ENCODE results near the gene STX8. TPM values are rescaled to one million over a fixed set of nuclear protein-coding genes. Genes with fewer than 3 reads are reported as not detected.
A peak's percentile ranks its signal among the peaks of the same experiment; 100 is the strongest.

The STX8 gene
- total RNA-seq, 1 donor from 2014 or later = 62.8 TPM

DNA sequence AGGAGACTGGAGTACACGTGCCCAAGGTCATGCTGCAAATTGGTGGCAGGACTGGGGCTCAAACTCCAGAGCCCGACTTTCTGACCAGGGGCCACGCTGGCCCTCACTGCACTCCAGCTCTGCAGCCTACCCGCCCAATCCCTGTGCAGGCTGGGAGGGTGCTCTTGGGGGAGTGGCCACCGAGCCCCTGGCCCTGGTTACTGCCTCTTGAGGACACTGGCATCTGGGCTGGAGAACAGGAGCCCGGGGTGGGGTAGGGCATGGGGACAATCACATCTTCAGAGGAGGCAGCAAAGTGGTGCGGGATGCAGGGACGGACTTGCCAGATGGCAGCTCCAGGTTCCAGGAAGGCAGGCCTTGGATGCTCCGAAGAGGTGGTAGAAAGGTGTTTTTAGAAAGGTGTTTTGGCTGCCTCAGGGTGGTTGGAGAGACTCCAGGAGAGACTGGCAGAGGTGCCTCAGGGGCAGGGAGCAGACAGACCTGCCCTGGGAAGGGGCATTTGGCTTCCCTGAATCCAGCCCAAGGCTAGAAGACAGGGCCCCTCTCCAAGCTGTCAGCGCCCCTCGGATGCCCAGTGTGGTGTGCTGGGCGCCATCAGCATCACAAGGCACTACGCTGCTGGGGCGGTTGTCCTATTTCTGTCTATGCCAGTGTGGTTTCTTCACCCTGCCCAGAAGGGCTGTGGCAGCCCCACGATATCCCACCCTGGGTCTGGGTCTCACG is 333.7 kb downstream of the STX8 start:
- no peak for DNase-seq
- intact Hi-C loops (cut with DNase I) = no loop called here
- peak; percentile 11 for ATAC-seq (ENCODE audit: poor library complexity)

GRCh38 chr17:9241371-9241712 is 334.3 kb downstream of the STX8 start:
- peak; percentile 58 for ATAC-seq (ENCODE audit: poor library complexity)
- peak; percentile 80 for DNase-seq
- intact Hi-C loops (cut with DNase I) = no loop called here

GRCh38 chr17:9240659-9241370 is 334.8 kb downstream of the STX8 start:
- peak; percentile 75 for ATAC-seq (ENCODE audit: poor library complexity)
- peak; percentile 81 for DNase-seq
- intact Hi-C loops (cut with DNase I) = no loop called here

GRCh38 chr17:9239793-9240658 is 335.6 kb downstream of the STX8 start:
- intact Hi-C loops (cut with DNase I) = no loop called here
- DNase-seq = peak; percentile 87
- ATAC-seq (ENCODE audit: poor library complexity) = peak; percentile 85

DNA sequence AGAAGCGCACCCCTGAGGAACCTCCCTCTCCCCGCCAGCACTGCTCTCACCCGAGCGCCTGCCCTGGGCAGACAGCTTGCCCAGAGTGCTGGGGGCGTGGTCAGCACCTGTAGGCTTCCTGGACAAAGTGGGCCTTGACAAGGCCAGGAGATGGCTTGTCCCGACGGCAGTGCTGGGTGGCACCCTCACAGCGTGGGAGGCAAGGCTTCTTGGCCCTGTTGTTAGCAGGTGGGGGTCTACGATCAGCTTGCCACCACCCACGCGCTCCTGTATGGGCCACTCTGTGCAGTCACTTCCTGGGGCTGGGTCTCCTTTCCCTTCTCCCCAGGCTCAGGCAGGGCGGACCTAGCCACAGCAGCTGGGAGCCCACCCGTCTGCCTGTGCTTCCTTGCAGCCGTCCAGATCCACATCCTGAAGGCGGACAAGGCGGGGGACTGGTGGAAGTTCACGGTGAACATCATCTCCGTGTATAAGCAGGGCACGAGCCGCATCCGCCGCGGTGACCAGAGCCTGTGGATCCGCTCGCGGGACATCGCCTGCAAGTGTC is 336.3 kb downstream of the STX8 start:
- DNase-seq (no peak), ATAC-seq (ENCODE audit: poor library complexity) (no peak)
- intact Hi-C loops (cut with DNase I) = no loop called here

GRCh38 chr17:9238340-9239245 is 337.0 kb downstream of the STX8 start:
- intact Hi-C loops (cut with DNase I) = no loop called here
- DNase-seq (peak; percentile 23), ATAC-seq (ENCODE audit: poor library complexity) (no peak)

DNA sequence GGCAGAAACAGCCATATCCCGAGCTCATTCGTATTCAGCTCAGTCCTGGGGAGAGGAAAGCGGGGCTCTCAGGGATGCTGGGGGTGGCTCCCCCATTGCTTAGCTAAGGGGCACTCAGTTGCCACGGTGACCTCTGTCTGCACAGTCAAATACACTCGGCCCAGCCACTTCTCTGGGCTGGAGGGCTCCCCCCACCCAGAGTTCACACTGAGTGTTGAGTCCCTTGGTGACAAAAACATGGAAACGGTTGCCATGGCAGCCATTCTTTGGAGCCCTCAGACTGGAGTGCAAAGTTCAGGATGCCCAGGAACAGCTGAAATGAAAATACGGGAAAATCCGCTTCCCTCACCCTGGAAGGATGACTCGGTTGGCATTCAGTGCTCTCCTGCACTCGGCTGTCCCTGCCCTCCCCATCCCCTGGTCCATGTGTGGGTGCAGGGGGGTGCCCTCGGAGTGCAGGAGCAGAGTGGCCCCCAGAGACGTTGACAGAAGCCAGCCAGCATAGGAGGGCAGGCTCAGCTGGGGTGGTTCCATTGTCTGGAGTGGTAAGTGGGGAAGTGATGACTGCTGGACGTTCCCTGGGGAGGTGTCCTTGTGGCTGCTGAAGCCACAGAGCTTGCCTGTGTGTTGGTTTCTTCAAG is 337.8 kb downstream of the STX8 start:
- ATAC-seq (ENCODE audit: poor library complexity) (no peak), DNase-seq (peak; percentile 34)
- intact Hi-C loops (cut with DNase I) = no loop called here

DNA sequence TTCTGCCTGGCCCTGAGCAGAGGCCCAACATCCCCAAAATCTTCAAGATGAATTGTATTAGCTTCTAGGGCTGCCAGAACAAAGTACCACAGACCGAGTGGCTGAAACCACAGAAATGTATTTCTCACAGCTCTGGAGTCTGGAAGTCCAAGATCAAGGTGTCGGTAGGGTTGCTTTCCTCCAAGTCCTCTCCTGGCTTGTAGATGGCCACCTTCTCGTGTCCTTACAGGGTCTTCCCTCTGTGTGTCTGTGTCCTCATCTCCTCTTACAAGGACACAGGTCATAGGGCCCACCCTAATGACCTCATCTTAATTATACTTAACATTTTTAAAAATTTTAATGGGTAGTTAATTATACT is 338.6 kb downstream of the STX8 start:
- ATAC-seq (ENCODE audit: poor library complexity) (no peak), DNase-seq (no peak)
- intact Hi-C loops (cut with DNase I) = no loop called here

DNA sequence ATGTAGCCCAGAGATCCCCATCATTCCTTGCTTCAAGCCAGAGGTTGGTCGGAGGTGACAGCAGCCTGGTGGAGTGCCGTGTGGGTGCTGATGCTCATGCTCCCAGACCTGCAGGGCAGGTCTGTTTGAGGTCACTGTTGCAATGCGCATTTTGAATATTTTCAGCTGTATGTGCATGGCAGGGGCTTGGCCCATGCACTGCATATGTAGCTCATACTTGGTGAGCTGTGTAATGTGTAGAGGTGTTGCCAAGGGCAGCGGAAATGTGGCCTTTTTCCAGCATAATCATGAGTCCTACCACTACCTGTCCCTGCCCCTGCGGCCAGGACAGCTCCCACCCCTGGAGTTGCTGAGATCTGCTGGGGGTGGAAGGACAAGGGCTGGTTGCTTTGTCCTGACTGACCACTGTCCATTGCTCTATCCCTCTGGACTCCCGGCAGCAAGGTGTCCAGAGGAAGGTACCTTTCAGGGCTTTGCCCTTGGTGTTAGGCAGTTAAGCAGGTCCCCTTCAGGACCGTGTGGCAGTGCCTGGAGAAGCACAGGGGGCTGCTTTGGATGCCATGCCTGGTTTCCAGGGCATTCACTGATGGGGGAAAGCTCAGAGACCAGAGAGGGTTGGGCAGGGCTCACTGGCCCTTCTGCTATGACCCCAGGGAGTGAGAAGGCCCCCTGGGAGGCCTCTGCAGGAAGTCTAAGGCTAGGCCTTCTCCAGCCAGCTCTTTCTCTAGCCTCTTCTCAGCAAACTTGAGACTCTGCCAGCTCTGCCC is 339.2 kb downstream of the STX8 start:
- DNase-seq (peak; percentile 37), ATAC-seq (ENCODE audit: poor library complexity) (no peak)
- intact Hi-C loops (cut with DNase I) = no loop called here

GRCh38 chr17:9235346-9235745 is 340.3 kb downstream of the STX8 start:
- intact Hi-C loops (cut with DNase I) = no loop called here
- ATAC-seq (ENCODE audit: poor library complexity) = no peak
- no peak for DNase-seq

- peak; percentile 17 for DNase-seq
- intact Hi-C loops (cut with DNase I) = no loop called here
- ATAC-seq (ENCODE audit: poor library complexity) = no peak
These were observed 341.2 kb downstream of the STX8 start for GRCh38 chr17:9234389-9234945.

DNA sequence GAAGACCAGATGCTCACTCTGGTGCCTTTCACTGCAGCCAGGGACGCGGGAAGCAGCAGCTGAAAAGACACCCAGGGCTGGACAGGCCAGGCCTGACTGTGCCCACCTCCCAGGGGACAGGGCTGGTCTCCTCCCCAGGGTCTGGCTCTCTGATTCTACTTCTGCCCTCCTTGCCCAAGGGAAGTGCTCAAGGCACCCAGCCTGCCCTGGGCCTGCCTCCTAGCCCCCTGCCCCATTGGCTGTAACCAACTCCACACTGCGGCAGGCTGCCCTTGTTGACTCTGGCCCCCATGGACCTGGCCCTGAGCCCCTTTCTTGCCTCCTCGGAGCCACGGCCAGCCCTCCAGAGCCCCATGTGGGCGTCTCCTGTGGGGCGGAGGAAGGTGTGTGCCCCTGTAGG is 341.9 kb downstream of the STX8 start:
- intact Hi-C loops (cut with DNase I) = no loop called here
- ATAC-seq (ENCODE audit: poor library complexity) (no peak), DNase-seq (peak; percentile 24)

DNA sequence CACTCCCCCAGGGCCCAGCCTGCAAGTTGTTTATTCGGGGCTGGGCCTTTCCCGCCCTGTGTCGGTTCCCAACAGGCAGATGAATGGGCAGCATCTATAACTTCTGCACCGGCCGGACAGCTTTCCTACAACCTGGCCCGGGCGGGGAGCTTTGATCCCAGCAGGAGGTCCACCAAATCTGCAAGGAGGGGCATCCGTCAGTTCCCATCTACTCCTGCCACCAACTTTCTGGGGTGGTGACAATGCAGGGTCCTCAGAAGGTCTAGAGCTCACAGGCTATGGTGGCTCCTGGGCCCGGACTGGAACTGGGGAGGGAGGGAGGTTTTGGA is 342.4 kb downstream of the STX8 start:
- intact Hi-C loops (cut with DNase I) = no loop called here
- no peak for ATAC-seq (ENCODE audit: poor library complexity)
- DNase-seq = no peak

- peak; percentile 20 for DNase-seq
- no peak for ATAC-seq (ENCODE audit: poor library complexity)
- intact Hi-C loops (cut with DNase I) = no loop called here
These were observed 342.9 kb downstream of the STX8 start for GRCh38 chr17:9232591-9233270.

- DNase-seq = no peak
- intact Hi-C loops (cut with DNase I) = no loop called here
- ATAC-seq (ENCODE audit: poor library complexity) = no peak
These were observed 343.5 kb downstream of the STX8 start for GRCh38 chr17:9232155-9232475.

GRCh38 chr17:9231449-9232154 is 344.0 kb downstream of the STX8 start:
- ATAC-seq (ENCODE audit: poor library complexity) = no peak
- DNase-seq = no peak
- intact Hi-C loops (cut with DNase I) = no loop called here
